NCI-H524 treated with DMSO at 0.1 percent for 48 hours (cell line): ENCODE results near the gene ARHGEF19.
"Not testable (repeated sequence)": the region's sequence is repeated elsewhere in the genome, so short reads cannot be mapped to it uniquely, and the experiment has no call there.

Source experiments
- DNase-seq: peaks from one replicate; lab custom pipeline; 2025; lab: John Stamatoyannopoulos, UW

Gene ARHGEF19

GRCh38 chr1:16164213-16165072 is 48.0 kb downstream of the ARHGEF19 start:
- no peak for DNase-seq

GRCh38 chr1:16163608-16164212 is 48.7 kb downstream of the ARHGEF19 start:
- DNase-seq, result not testable (repeated sequence)

GRCh38 chr1:16162163-16162822 is 50.2 kb downstream of the ARHGEF19 start:
- no peak for DNase-seq

GRCh38 chr1:16161717-16162116 is 50.7 kb downstream of the ARHGEF19 start:
- no peak for DNase-seq

- DNase-seq, result no peak
Observed at GRCh38 chr1:16158993-16159831, 53.2 kb downstream of the ARHGEF19 start.

- no peak for DNase-seq
Observed at GRCh38 chr1:16158025-16158424, 54.4 kb downstream of the ARHGEF19 start.

GRCh38 chr1:16156848-16157495 is 55.5 kb downstream of the ARHGEF19 start:
- no peak for DNase-seq

- DNase-seq, result no peak
Observed at GRCh38 chr1:16155537-16156410, 56.7 kb downstream of the ARHGEF19 start, which contains the start of gene EPHA2. EPHA2 (minus strand) TSS chr1:16156069; CDS start chr1:16155932, 137 bp downstream.

GRCh38 chr1:16153999-16154673 is 58.3 kb downstream of the ARHGEF19 start:
- no peak for DNase-seq

- no peak for DNase-seq
Observed at GRCh38 chr1:16153096-16153998, 59.1 kb downstream of the ARHGEF19 start.

- no peak for DNase-seq
Observed at GRCh38 chr1:16152481-16153087, 59.9 kb downstream of the ARHGEF19 start.

GRCh38 chr1:16151995-16152384 is 60.5 kb downstream of the ARHGEF19 start:
- DNase-seq, result no peak

GRCh38 chr1:16151196-16151994 is 61.1 kb downstream of the ARHGEF19 start:
- no peak for DNase-seq

GRCh38 chr1:16150508-16150907 is 61.9 kb downstream of the ARHGEF19 start:
- DNase-seq, result no peak

GRCh38 chr1:16149702-16150488 is 62.6 kb downstream of the ARHGEF19 start:
- DNase-seq, result no peak

GRCh38 chr1:16149146-16149545 is 63.3 kb downstream of the ARHGEF19 start:
- no peak for DNase-seq
